IPS DF 6.9 (cell line): ENCODE data around the gene FLACC1.

Experiments used
- DNase-seq: peaks from one replicate; pipeline ENCODE4 v3.0.0-alpha.2; 2013; ENCODE audit warnings: low read depth, low spot score
- H3K27ac ChIP-seq: one replicate; pipeline ENCODE4 v1.5.1; 2013; ENCODE audit warnings: low read length, control low read depth
- H3K27me3 ChIP-seq: 2 replicates; pipeline ENCODE4 v1.6.1; 2013; ENCODE audit warnings: mild to moderate bottlenecking, low read length; ENCODE audit not compliant: control insufficient read depth, insufficient read depth
- H3K36me3 ChIP-seq: 2 replicates; pipeline ENCODE4 v1.6.1; 2013; ENCODE audit warnings: low read length; ENCODE audit not compliant: control insufficient read depth, insufficient read depth
- H3K4me1 ChIP-seq: 2 replicates; pipeline ENCODE4 v1.6.1; 2013; ENCODE audit warnings: low read length; ENCODE audit not compliant: control insufficient read depth, insufficient read depth
- H3K4me3 ChIP-seq: 2 replicates; pipeline ENCODE4 v1.5.1; 2013; ENCODE audit warnings: mild to moderate bottlenecking, low read length
- H3K9me3 ChIP-seq: 2 replicates; pipeline ENCODE4 v1.6.1; 2013; ENCODE audit warnings: low read length, inconsistent platforms; ENCODE audit not compliant: control insufficient read depth, insufficient read depth
- WGBS: extraction: QIAGEN DNeasy Blood & Tissue Kit; methylation state at CpG from one replicate; pipeline ENCODE4 v1.1.7; 2013; ENCODE audit warnings: mixed read lengths, missing lambda C conversion rate; ENCODE audit not compliant: insufficient read length, insufficient coverage; 5-methylcytosine and 5-hydroxymethylcytosine counted together

FLACC1 gene

GRCh38 chr2:201349601-201350000, 7.5 kb downstream of the FLACC1 start:
- H3K4me1 ChIP-seq = no peaks in the 10 kb centered on the region
- no peaks in the 10 kb centered on the region for H3K9me3 ChIP-seq
- no peaks in the 10 kb centered on the region for H3K27me3 ChIP-seq
- WGBS = no CpG with 5 or more reads among the region's 4 CpGs
- no peak overlapping the region for H3K27ac ChIP-seq
- no peak for DNase-seq
- H3K36me3 ChIP-seq = no peaks in the 10 kb centered on the region
- H3K4me3 ChIP-seq = no peak overlapping the region

DNA sequence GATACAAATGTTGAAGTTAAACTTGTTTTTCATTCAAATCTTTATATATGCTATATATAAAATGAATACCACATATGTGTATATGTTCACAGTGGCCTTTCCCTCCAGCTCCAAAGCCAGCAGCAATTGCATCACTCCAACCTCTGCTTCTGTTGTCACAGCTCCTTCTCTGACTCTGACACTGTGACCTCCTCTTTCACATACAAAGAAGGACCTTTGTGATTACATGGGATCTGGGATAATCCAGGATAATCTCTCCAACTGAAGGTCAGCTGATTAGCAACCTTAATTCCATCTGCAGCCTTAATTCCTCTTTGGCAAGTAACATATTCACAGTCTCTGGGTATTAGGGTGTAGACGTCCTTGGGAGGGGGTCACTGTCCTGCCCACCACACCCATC, 8.4 kb downstream of the FLACC1 start:
- no peak for DNase-seq
- no CpG with 5 or more reads among the region's 1 CpG for WGBS
- Histone ChIP-seq H3K27ac (no peak overlapping the region), H3K4me1 (no peaks in the 10 kb centered on the region), H3K36me3 (no peaks in the 10 kb centered on the region), H3K9me3 (no peaks in the 10 kb centered on the region), H3K27me3 (no peaks in the 10 kb centered on the region), H3K4me3 (no peak overlapping the region)

DNA sequence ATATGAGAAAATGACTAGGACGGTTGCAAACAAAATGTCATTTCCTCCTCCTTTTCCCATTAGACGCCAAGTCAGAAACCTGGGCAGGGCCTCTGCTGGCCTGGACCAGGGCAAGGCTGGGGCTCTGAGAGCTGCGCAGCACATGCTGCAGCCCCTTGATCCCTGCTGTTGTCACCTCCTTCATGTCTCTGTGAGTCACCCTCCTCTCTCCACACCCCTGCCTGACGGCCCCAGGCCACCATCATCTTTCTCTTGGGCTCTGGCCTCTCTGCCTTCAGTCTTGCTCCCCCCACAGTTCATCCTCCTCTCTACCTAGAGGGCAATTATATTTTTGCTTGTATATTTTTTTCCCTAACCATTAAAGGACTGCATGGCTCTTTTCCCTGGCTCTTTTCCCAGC, 10.0 kb downstream of the FLACC1 start:
- no peak for DNase-seq
- no peaks in the 10 kb centered on the region for H3K27me3 ChIP-seq
- no peaks in the 10 kb centered on the region for H3K9me3 ChIP-seq
- no peak overlapping the region for H3K27ac ChIP-seq
- H3K36me3 ChIP-seq = no peaks in the 10 kb centered on the region
- H3K4me3 ChIP-seq = no peak overlapping the region
- no peaks in the 10 kb centered on the region for H3K4me1 ChIP-seq
- WGBS = no CpG with 5 or more reads among the region's 4 CpGs

- Histone ChIP-seq H3K27ac (no peak overlapping the region), H3K9me3 (no peaks in the 10 kb centered on the region), H3K27me3 (no peaks in the 10 kb centered on the region), H3K4me1 (no peaks in the 10 kb centered on the region), H3K36me3 (no peaks in the 10 kb centered on the region), H3K4me3 (no peak overlapping the region)
- DNase-seq = no peak
- no CpG with 5 or more reads among the region's 7 CpGs for WGBS
Observed at GRCh38 chr2:201345625-201346213, 11.4 kb downstream of the FLACC1 start.

DNA sequence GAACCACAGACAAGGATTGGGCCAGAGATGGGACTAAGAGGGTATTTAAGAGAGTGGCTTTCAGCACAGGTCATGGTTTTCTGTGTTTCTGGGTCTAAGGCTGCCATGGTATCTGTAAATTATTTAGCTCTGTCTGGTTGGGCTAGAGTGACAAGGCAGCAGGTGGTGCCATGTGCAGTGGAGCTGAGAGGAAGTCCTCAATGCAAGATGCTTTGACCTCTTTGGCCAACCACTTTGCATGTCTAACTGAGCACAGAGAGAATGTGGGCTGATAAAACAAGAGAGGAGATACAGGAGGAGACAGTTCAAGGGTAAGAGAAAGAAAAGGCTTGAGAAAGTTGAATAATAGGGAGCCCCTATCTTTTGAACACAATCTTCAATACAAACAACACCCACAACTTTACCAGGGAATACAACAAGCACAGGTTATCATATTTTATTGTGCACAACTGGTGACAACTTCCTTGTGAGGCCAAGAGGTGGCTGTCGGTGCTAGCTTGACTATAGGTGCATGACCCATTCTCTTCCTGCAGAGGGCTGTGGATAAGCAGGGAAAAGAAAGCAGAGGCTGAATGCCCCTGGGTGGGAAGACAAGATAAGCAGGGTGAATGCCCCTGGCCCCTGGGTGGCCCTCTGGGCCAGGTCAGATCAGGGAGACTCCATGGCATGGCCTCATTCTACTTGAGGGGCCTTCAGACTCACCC, 12.3 kb downstream of the FLACC1 start:
- H3K27me3 ChIP-seq = no peaks in the 10 kb centered on the region
- H3K27ac ChIP-seq = no peak overlapping the region
- H3K36me3 ChIP-seq = no peaks in the 10 kb centered on the region
- no CpG with 5 or more reads among the region's 1 CpG for WGBS
- no peak for DNase-seq
- H3K9me3 ChIP-seq = no peaks in the 10 kb centered on the region
- H3K4me3 ChIP-seq = no peak overlapping the region
- no peaks in the 10 kb centered on the region for H3K4me1 ChIP-seq

DNA sequence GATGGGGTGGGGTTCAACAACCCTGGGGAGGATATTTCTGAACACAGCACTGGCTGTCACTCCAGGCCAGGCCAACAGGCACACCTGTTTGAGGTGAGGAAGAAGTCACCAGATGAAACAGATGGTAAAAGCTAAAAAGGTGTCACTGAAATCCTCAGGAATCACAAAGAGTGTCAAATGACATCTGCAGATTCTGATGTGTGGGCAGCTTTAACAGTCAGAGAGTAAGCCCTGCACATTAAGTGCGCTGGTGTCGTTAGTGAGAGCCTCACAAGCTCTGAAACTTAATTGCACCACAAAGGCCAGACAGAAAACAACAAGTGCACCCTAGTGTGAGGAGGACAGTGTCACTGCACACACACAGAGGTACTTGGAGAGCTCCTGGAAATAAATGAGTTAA, 13.6 kb downstream of the FLACC1 start:
- H3K4me3 ChIP-seq = no peak overlapping the region
- no peak for DNase-seq
- no CpG with 5 or more reads among the region's 2 CpGs for WGBS
- no peaks in the 10 kb centered on the region for H3K27me3 ChIP-seq
- H3K27ac ChIP-seq = no peak overlapping the region
- no peaks in the 10 kb centered on the region for H3K36me3 ChIP-seq
- H3K9me3 ChIP-seq = no peaks in the 10 kb centered on the region
- H3K4me1 ChIP-seq = no peaks in the 10 kb centered on the region

DNA sequence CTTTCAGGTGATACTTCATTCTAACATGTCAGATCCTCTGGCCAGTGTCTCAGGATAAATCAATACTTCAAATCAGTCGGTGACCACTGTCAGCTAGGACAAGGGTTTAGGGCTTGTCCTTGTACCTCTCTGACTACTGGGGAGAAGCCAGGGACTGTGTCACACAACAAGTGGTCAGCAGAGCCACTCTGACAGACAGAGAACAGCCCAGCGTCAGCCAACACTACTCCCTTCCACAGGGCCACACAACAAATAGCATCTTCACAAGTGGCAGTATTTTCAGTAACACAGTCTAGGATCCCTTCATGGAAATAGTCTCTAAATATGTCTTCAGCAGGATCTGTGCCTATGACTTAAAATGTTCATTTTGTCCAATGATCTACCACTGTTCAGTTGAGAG, 14.2 kb downstream of the FLACC1 start:
- WGBS = no CpG with 5 or more reads among the region's 2 CpGs
- DNase-seq = no peak
- no peaks in the 10 kb centered on the region for H3K27me3 ChIP-seq
- H3K36me3 ChIP-seq = no peaks in the 10 kb centered on the region
- H3K4me1 ChIP-seq = no peaks in the 10 kb centered on the region
- no peaks in the 10 kb centered on the region for H3K9me3 ChIP-seq
- H3K4me3 ChIP-seq = no peak overlapping the region
- H3K27ac ChIP-seq = no peak overlapping the region

GRCh38 chr2:201329409-201329808, 27.7 kb downstream of the FLACC1 start:
- Histone ChIP-seq H3K27ac (no peak overlapping the region), H3K4me1 (no peaks in the 10 kb centered on the region), H3K9me3 (no peaks in the 10 kb centered on the region), H3K27me3 (no peaks in the 10 kb centered on the region), H3K36me3 (no peaks in the 10 kb centered on the region), H3K4me3 (no peak overlapping the region)
- no CpG with 5 or more reads among the region's 1 CpG for WGBS
- no peak for DNase-seq

DNA sequence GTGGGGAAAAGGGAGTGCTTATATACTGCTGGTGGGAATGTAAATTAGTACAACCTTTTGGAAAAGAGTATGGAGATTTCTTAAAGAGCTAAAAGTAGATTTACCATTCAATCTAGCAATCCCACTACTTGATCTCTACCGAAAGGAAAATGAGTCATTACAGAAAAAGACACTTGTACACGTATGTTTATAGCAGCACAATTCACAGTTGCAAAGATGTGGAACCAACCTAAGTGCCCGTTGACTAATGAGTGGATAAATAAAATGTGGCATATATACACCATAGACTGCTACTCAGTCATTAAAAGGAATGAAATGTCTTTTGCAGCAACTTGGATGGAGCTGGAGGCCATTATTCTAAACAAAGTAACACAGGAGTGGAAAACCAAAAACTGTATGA, 29.5 kb downstream of the FLACC1 start:
- no CpG with 5 or more reads among the region's 3 CpGs for WGBS
- Histone ChIP-seq H3K36me3 (no peaks in the 10 kb centered on the region), H3K9me3 (no peaks in the 10 kb centered on the region), H3K27me3 (no peaks in the 10 kb centered on the region), H3K4me3 (no peak overlapping the region), H3K27ac (no peak overlapping the region), H3K4me1 (no peaks in the 10 kb centered on the region)
- DNase-seq = no peak

DNA sequence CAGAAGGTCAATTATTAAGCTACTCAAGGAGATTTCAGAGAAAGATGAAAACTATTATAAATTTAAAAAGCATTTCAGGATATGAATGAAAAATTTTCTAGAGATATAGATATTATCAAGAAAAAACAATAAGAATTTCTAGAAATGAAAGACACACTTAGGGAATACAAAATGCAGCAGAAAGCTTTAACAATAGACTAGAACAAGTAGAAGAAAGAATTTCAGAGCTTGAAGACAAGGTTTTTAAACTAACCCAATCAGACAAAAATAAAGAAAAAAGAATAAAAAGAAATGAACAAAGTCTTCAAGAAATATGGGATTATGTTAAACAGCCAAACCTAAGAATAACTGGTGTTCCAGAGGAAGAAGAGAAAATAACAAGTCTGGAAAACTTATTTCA, 34.4 kb downstream of the FLACC1 start:
- Histone ChIP-seq H3K36me3 (no peaks in the 10 kb centered on the region), H3K27me3 (no peaks in the 10 kb centered on the region)
- no peak for DNase-seq

DNA sequence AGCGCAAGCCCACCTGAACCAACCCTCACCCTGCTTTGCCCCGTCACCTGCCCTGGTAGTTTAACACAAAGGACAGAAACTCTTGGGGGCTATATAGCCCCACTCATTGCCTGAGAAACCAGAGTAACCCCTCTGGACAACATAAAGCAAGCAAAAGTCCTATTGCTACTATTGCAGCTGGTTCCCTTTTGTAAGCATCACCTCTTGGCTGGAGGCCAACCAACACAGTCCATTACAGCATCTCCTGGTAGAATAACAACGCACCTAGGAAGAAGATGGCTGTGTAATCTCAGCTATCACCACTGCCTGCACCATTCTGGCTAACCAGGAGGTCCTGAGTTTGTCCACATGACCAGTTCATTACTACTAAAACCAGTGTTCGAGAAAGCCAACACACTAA, 36.4 kb downstream of the FLACC1 start:
- Histone ChIP-seq H3K9me3 (no peaks in the 10 kb centered on the region), H3K4me3 (no peak overlapping the region), H3K27ac (no peak overlapping the region), H3K27me3 (no peaks in the 10 kb centered on the region), H3K36me3 (no peaks in the 10 kb centered on the region), H3K4me1 (no peaks in the 10 kb centered on the region)
- DNase-seq = no peak
- no CpG with 5 or more reads among the region's 4 CpGs for WGBS

More for the DNA sequence above, 34.4 kb downstream of the FLACC1 start:
- H3K4me1 ChIP-seq = no peaks in the 10 kb centered on the region
- no peak overlapping the region for H3K27ac ChIP-seq
- no peak overlapping the region for H3K4me3 ChIP-seq
- no peaks in the 10 kb centered on the region for H3K9me3 ChIP-seq
